BLaER1 treated with 17β-estradiol and CSF1 and Interleukin-3, amounts not matched to agents 10 nM and 100 nM (cell line): ENCODE data around the gene TMED9.

Experiments used
- H3K27ac ChIP-seq, 11 experiments: shearing (Covaris generic); formaldehyde crosslinking; 2 replicates each; pipeline ENCODE4 v1.8.1; 2022
- H3K27me3 ChIP-seq, 11 experiments: shearing (Covaris generic); formaldehyde crosslinking; 2 replicates each; pipeline ENCODE4 v1.8.1; 2022
- H3K36me3 ChIP-seq, 11 experiments: shearing (Covaris generic); formaldehyde crosslinking; 2 replicates each; pipeline ENCODE4 v1.8.1; 2022
- H3K4me1 ChIP-seq, 10 experiments: shearing (Covaris generic); formaldehyde crosslinking; 2 replicates each; pipeline ENCODE4 v1.8.1; 2022
- H3K4me2 ChIP-seq, 11 experiments: shearing (Covaris generic); formaldehyde crosslinking; 2 replicates each; pipeline ENCODE4 v1.8.1; 2022
- H3K4me3 ChIP-seq, 10 experiments: shearing (Covaris generic); formaldehyde crosslinking; 2 replicates each; pipeline ENCODE4 v1.8.1; 2022
- H3K9ac ChIP-seq, 11 experiments: shearing (Covaris generic); formaldehyde crosslinking; 2 replicates each; pipeline ENCODE4 v1.8.1; 2022
- H3K9me3 ChIP-seq, 11 experiments: shearing (Covaris generic); formaldehyde crosslinking; replicated peaks in 1 of 11; 2 replicates each; pipeline ENCODE4 v1.8.1; 2022
- H4K20me1 ChIP-seq, 11 experiments: shearing (Covaris generic); formaldehyde crosslinking; 2 replicates each; pipeline ENCODE4 v1.8.1; 2022
- Cebpa-rat ChIP-seq, 11 experiments: shearing (Covaris generic); IDR thresholded peaks; 2 replicates each; pipeline ENCODE4 v1.8.1; 2022

The TMED9 gene

DNA sequence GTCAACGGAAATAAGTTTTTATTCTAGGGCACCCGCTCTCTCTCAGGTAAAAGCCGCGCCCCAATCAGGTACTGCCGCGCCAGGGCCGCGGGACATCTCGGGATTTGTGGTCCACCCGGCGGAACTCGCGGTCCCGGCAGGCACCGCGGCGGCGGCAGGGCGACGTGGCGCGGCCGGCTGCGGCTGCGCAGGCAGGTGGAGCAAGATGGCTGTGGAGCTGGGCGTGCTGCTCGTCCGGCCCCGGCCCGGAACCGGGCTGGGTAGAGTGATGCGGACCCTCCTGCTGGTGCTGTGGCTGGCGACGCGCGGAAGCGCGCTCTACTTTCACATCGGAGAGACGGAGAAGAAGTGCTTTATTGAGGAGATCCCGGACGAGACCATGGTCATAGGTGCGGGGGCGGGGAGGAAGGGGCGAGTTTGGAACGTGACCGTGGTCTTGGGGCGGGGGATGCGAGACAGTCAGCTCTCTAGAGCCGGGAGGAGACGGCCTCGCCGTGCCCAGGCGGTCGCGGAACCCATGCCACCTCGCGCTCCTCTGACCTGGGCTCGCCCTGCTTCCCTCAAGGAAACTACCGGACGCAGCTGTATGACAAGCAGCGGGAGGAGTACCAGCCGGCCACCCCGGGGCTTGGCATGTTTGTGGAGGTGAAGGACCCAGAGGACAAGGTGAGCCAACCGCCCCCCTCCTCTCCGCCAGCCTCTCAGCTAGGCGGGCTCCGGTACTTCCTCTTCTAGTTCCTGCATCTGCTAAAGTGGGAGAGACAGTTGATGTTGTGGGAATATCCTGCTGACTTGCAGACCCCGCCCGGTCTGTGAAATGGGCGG, at the start of gene TMED9:
TSS of gene TMED9 (plus strand) at position 194 of the 825 bp plus-strand sequence. CDS start at position 206, 12 bp downstream.
- peaks cover 13 to 51% (median 30%) of the 10 kb centered on the region in 10 experiments for H3K4me1 ChIP-seq
- H3K9ac ChIP-seq: peak within 1 kb of the TSS; percentile 82 to 95 (median 89)
- H3K9me3 ChIP-seq: no peaks in the 10 kb centered on the region
- H3K27ac ChIP-seq: peak within 1 kb of the TSS; percentile 75 to 91 (median 87)
- H3K4me2 ChIP-seq: peak within 1 kb of the TSS; percentile 77 to 97 (median 86)
- peak within 1 kb of the TSS; percentile 80 to 95 (median 90) for H3K4me3 ChIP-seq
- no peak for TF ChIP-seq Cebpa-rat (IDR thresholded peaks at IDR 0.05)
- H3K36me3 ChIP-seq: peaks cover 39 to 45% (median 43%) of the 10 kb centered on the region in 11 experiments
- no peaks in the 10 kb centered on the region for H3K27me3 ChIP-seq
- peaks cover 18 to 48% (median 39%) of the 10 kb centered on the region in 11 experiments; a peak in 21 of 22 replicates for H4K20me1 ChIP-seq

DNA sequence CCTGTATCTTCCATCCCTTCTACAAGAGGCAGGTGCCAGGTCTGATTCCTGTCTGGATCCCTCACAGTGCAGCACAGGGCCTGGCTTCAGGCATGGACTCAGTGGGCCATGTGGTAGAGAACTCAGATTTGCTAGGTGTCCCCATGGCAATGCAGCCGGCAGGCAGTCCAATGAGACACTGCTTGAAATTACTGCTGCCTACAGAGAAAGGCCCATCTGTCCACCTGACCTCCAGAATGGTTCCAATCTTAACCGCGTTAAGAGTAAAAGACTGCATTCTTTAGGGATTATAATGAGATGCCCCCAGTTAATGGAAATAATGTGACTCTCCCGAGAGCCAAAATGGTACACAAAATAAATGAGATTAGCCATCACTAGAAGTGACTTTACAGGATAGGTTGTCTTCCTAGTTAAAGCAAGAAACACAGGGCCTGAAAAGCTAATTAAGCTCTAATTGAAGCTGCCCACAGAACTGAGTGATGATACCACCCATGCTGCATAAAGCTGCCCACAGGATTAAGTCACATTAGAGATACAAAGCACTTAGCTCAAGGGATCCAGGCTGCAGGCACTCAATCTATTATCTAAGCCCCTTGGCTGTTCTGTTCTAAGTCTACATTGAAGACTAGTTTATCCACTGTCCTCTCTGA, 49.1 kb upstream of the TMED9 start:
- Histone ChIP-seq H3K9ac (no peak overlapping the region), H3K4me1 (peaks cover 18 to 50% (median 40%) of the 10 kb centered on the region in 10 experiments), H3K27ac (peak overlapping the region in 5 of 11 experiments; percentile 25 to 83 (median 75); a peak in 6 of 22 replicates), H4K20me1 (peaks cover 55 to 100% (median 93%) of the 10 kb centered on the region in 11 experiments), H3K4me3 (no peak overlapping the region), H3K9me3 (no peaks in the 10 kb centered on the region), H3K4me2 (no peak overlapping the region), H3K36me3 (peaks cover 38 to 93% (median 70%) of the 10 kb centered on the region in 11 experiments), H3K27me3 (no peaks in the 10 kb centered on the region)
- TF ChIP-seq Cebpa-rat (IDR thresholded peaks at IDR 0.05): no peak

DNA sequence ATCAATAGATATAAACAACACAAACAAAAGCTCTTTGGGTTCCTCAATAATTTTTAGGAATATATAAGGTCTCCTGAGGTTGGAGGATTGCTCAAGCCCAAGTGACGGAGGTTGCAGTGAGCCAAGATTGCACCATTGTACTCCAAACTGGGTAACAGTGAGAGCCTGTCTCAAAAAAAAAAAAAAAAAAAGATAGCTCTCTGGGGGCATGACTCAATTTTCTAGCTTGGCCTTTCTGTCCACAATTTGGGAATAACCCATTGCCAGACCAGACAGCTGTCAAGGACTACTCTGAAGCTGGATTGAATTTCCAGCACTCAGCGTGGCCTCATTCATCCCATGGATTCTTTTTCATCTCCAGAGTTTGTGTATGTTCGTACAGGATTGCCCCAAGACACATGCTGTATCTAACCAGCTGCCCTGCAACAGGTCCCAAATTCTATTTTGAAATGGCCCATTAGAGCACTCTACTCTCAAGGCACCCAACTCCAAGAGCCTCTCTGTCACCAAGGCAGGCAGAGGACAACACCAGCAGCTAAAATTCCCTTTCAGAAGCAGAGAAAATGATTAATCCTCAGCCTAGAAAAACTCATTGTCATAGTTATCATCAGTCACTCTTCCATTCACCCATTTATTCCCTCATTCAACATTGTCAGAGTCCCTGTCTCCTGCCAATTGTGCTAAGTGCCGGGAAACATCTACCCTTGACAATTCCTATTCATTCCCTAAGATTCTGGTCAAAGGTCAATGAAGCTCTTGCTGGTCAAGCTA, 46.3 kb upstream of the TMED9 start:
- peak overlapping the region; percentile 29 to 85 (median 71); a peak in 21 of 22 replicates for H3K4me2 ChIP-seq
- peak overlapping the region; percentile 40 to 67 (median 59); a peak in 19 of 22 replicates for H3K9ac ChIP-seq
- peaks cover 42 to 100% (median 92%) of the 10 kb centered on the region in 11 experiments for H4K20me1 ChIP-seq
- peak in 10 of 11 experiments; percentile 32 to 83 (median 64); a peak in 13 of 22 replicates for TF ChIP-seq Cebpa-rat (IDR thresholded peaks at IDR 0.05)
- peaks cover 22 to 91% (median 67%) of the 10 kb centered on the region in 11 experiments for H3K36me3 ChIP-seq
- peak overlapping the region; percentile 15 to 83 (median 75); a peak in 21 of 22 replicates for H3K27ac ChIP-seq
- H3K27me3 ChIP-seq: no peaks in the 10 kb centered on the region
- no peaks in the 10 kb centered on the region for H3K9me3 ChIP-seq
- peaks cover 27 to 76% (median 63%) of the 10 kb centered on the region in 10 experiments for H3K4me1 ChIP-seq
- peak overlapping the region in 2 of 10 experiments; percentile 3 to 6; a peak in 1 of 20 replicates for H3K4me3 ChIP-seq

DNA sequence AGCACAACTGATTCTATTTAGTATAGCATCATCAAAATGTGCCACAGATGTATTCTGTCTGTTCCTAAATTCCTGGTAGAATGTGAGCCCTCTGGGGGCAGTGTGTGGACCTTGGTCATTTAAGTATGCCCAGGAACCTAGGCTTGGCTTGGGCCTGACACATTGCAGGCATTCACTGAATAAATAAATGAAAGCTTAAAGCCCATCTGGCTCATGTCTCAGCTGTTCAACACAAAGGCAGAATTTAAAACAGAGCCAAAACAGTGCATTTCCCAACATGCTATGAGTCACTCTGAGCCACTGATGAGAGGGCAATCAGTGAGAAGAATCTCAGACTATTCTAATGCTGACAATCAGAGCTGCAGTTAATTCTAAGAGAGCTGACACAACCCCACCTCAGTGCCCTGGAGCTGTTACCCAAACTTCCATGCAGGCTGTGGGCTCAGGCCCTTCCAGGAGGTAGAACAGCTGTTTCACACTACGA, 45.7 kb upstream of the TMED9 start:
- peaks cover 45 to 100% (median 92%) of the 10 kb centered on the region in 11 experiments for H4K20me1 ChIP-seq
- H3K27ac ChIP-seq: peak overlapping the region; percentile 15 to 83 (median 75); a peak in 21 of 22 replicates
- peak overlapping the region; percentile 29 to 85 (median 71); a peak in 20 of 22 replicates for H3K4me2 ChIP-seq
- H3K9me3 ChIP-seq: no peaks in the 10 kb centered on the region
- H3K27me3 ChIP-seq: no peaks in the 10 kb centered on the region
- H3K4me3 ChIP-seq: no peak overlapping the region
- H3K9ac ChIP-seq: peak overlapping the region; percentile 40 to 67 (median 59); a peak in 19 of 22 replicates
- TF ChIP-seq Cebpa-rat (IDR thresholded peaks at IDR 0.05): 0 out of 22 replicates have a peak, but pooled peaks of 2 of the 11 experiments have one; percentile 7 to 45
- H3K36me3 ChIP-seq: peaks cover 27 to 92% (median 69%) of the 10 kb centered on the region in 11 experiments; a peak in 21 of 22 replicates
- peaks cover 29 to 81% (median 67%) of the 10 kb centered on the region in 10 experiments for H3K4me1 ChIP-seq

DNA sequence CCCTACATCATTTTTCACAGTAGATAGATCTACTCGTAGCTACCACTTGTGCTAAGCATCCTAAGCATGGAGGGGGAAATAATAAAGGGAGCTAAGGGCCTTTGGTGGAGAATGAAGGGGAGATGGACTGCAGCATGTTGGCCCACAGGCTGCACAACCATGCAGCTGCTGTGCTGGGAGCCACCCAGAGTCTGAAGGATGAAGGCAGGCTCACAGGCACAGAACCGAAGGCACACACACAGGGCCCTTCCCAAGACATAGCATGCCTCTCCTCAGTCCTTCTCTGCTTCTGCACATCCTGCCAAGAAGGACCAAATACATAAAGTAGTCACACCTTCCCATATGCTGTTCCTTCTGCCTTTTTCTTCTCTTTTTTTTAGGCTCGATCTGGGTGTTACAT, 44.3 kb upstream of the TMED9 start:
- no peaks in the 10 kb centered on the region for H3K9me3 ChIP-seq
- H3K4me1 ChIP-seq: peaks cover 40 to 94% (median 75%) of the 10 kb centered on the region in 10 experiments
- H4K20me1 ChIP-seq: peaks cover 39 to 100% (median 94%) of the 10 kb centered on the region in 11 experiments
- H3K9ac ChIP-seq: peak overlapping the region in 1 of 11 experiments; percentile 4; a peak in 2 of 22 replicates
- H3K27ac ChIP-seq: peak overlapping the region in 7 of 11 experiments; percentile 0 to 48 (median 10); a peak in 10 of 22 replicates
- H3K4me3 ChIP-seq: no peak overlapping the region
- peak overlapping the region in 5 of 11 experiments; percentile 17 to 76 (median 67); a peak in 8 of 22 replicates for H3K4me2 ChIP-seq
- no peaks in the 10 kb centered on the region for H3K27me3 ChIP-seq
- H3K36me3 ChIP-seq: peaks cover 33 to 93% (median 72%) of the 10 kb centered on the region in 11 experiments; a peak in 21 of 22 replicates
- TF ChIP-seq Cebpa-rat (IDR thresholded peaks at IDR 0.05): no peak

DNA sequence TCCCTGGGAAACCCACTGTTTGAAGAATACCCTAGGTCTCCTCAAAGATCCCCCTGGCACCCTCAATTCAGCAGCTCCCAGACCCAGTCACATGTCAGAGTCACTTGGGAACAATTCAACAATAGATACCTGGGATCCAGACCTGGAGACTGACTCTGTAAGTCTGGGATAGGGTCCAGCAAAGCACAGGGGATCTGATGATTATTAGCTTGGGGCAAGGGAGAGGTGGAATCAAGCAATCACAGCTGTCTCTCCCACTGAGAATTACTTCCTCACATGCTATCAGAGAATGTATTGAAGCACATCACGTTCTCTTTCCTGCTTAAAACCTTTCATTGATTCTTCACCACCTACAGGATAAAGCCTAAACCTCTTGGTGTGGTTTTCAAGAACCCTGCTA, 43.5 kb upstream of the TMED9 start:
- Histone ChIP-seq H3K4me3 (no peak overlapping the region), H3K36me3 (peaks cover 28 to 87% (median 67%) of the 10 kb centered on the region in 11 experiments; a peak in 21 of 22 replicates), H4K20me1 (peaks cover 39 to 100% (median 94%) of the 10 kb centered on the region in 11 experiments), H3K27me3 (no peaks in the 10 kb centered on the region), H3K9ac (peak overlapping the region in 3 of 11 experiments; percentile 4 to 9 (median 7); a peak in 3 of 22 replicates), H3K27ac (peak overlapping the region in 9 of 11 experiments; percentile 0 to 48 (median 24); a peak in 10 of 22 replicates), H3K4me1 (peaks cover 47 to 95% (median 82%) of the 10 kb centered on the region in 10 experiments), H3K9me3 (no peaks in the 10 kb centered on the region), H3K4me2 (peak overlapping the region in 6 of 11 experiments; percentile 13 to 76 (median 47); a peak in 12 of 22 replicates)
- TF ChIP-seq Cebpa-rat (IDR thresholded peaks at IDR 0.05): no peak

DNA sequence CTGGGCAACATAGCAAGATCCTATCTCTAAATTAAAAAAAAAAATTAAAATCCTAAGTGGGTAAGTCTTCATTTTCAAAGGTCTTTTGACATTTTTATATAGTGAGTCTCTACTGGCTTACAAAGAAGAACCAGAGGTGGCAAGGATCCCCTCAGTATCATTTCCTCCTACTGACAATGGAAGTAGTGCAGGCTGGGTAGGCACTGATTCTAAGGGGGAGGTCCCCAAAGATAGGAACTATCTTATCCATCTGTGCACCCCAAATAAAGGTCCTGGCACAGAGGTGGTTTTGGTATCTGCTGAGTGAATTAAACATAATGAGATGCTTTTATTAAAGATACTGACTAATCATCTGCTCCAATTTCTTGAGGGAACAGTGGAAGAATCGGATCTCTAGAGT, 41.9 kb upstream of the TMED9 start:
- Histone ChIP-seq H3K9ac (no peak overlapping the region), H4K20me1 (peaks cover 41 to 90% (median 83%) of the 10 kb centered on the region in 11 experiments; a peak in 21 of 22 replicates), H3K4me1 (peaks cover 49 to 88% (median 73%) of the 10 kb centered on the region in 10 experiments), H3K27ac (no peak overlapping the region; a peak in 1 of 22 replicates), H3K9me3 (no peaks in the 10 kb centered on the region), H3K36me3 (peaks cover 21 to 72% (median 58%) of the 10 kb centered on the region in 11 experiments; a peak in 21 of 22 replicates), H3K27me3 (no peaks in the 10 kb centered on the region), H3K4me3 (no peak overlapping the region), H3K4me2 (peak overlapping the region in 7 of 11 experiments; percentile 0 to 39 (median 5); a peak in 7 of 22 replicates)
- no peak for TF ChIP-seq Cebpa-rat (IDR thresholded peaks at IDR 0.05)
